GM12878 (cell line): ENCODE data around the gene NIPAL1.

ENCODE experiments used
- BCL3 ChIP-seq: IDR thresholded peaks from 2 replicates; pipeline ENCODE4 v1.6.1; 2011; ENCODE audit warnings: borderline replicate concordance, low read depth, mild to moderate bottlenecking, moderate library complexity, low read length; ENCODE audit not compliant: insufficient read depth, poor library complexity, severe bottlenecking
- CTCF ChIP-seq, 3 experiments: IDR thresholded peaks in 2 of 3; conservative IDR thresholded peaks in 1 of 3; 2 replicates each; pipeline ENCODE4 v1.5.1; 2011; ENCODE audit warnings: low read depth in 3 of 3, low read length in 3 of 3, mild to moderate bottlenecking in 3 of 3, control low read depth in 2 of 3, moderate library complexity in 2 of 3, inconsistent platforms in 1 of 3, mixed read lengths in 1 of 3; ENCODE audit not compliant: control insufficient read depth in 2 of 3, insufficient read depth in 1 of 3; ENCODE audit errors: extremely low read depth in 1 of 3
- DPF2 ChIP-seq: fragments of 450-650 bp; IDR thresholded peaks from 2 replicates; pipeline ENCODE4 v1.6.1; 2017; ENCODE audit warnings: mild to moderate bottlenecking
- EZH2 ChIP-seq: IDR thresholded peaks from 2 replicates; pipeline ENCODE4 v1.6.1; 2012; ENCODE audit warnings: low read depth, mild to moderate bottlenecking, control low read depth, inconsistent platforms, low read length, borderline replicate concordance; ENCODE audit not compliant: control insufficient read depth
- FOXM1 ChIP-seq: IDR thresholded peaks from 2 replicates; pipeline ENCODE4 v1.6.1; 2012; ENCODE audit warnings: low read depth, mild to moderate bottlenecking, inconsistent platforms, low read length, moderate library complexity
- POLR2A ChIP-seq: IDR thresholded peaks from 2 replicates; pipeline ENCODE4 v1.6.1; 2011; ENCODE audit warnings: low read depth, mild to moderate bottlenecking, low read length
- SUZ12 ChIP-seq: fragments of 200-600 bp; sonication (generic); IDR thresholded peaks from one replicate; pipeline ENCODE4 v1.6.1; 2018; ENCODE audit warnings: antibody characterized with exemption, mild to moderate bottlenecking; ENCODE audit not compliant: unreplicated experiment
- YY1 ChIP-seq: IDR thresholded peaks from 2 replicates; pipeline ENCODE4 v1.6.1; 2011; ENCODE audit warnings: low read depth, mild to moderate bottlenecking, low read length

GRCh38 chr4:48068182-48068581 lies 51.6 kb downstream of the NIPAL1 start:
- TF ChIP-seq POLR2A, result no peak
- TF ChIP-seq CTCF (IDR thresholded peaks at IDR 0.05 in 2 of 3, conservative IDR thresholded peaks at IDR 0.05 in 1 of 3; ENCODE audit: control insufficient read depth in 2 of 3, extremely low read depth in 1 of 3, insufficient read depth in 1 of 3, low read depth in 3 of 3, low read length in 3 of 3), result no peak
- TF ChIP-seq DPF2, result no peak
- no peak for TF ChIP-seq SUZ12
- TF ChIP-seq BCL3, result no peak
- no peak for TF ChIP-seq EZH2
- no peak for TF ChIP-seq YY1
- TF ChIP-seq FOXM1, result no peak
